Suprapubic skin (tissue), 4 donors: Measurements from ENCODE around the gene SMG6.

ENCODE experiments used
- POLR2A ChIP-seq, 2 donors: fragments of 450-650 bp; IDR thresholded peaks; one replicate each; pipeline ENCODE4 v1.6.1; 2017; ENCODE audit warnings: antibody characterized with exemption in 2 of 2, mild to moderate bottlenecking in 2 of 2, moderate library complexity in 2 of 2
- POLR2AphosphoS5 ChIP-seq, 3 donors: sonication (generic); formaldehyde crosslinking; IDR thresholded peaks; one replicate each; pipeline ENCODE4 v1.6.1; 2017; ENCODE audit warnings: antibody characterized with exemption in 3 of 3
- TF ChIP-seq, protein P1 (sequence below), 2 donors: fragments of 200-600 bp in 1 of 2; fragments of 450-650 bp in 1 of 2; sonication (generic) in 1 of 2; IDR thresholded peaks; one replicate each; pipeline ENCODE4 v1.5.1; 2016 to 2019; ENCODE audit warnings: antibody characterized with exemption in 2 of 2, mild to moderate bottlenecking in 1 of 2, moderate library complexity in 1 of 2

DNA sequence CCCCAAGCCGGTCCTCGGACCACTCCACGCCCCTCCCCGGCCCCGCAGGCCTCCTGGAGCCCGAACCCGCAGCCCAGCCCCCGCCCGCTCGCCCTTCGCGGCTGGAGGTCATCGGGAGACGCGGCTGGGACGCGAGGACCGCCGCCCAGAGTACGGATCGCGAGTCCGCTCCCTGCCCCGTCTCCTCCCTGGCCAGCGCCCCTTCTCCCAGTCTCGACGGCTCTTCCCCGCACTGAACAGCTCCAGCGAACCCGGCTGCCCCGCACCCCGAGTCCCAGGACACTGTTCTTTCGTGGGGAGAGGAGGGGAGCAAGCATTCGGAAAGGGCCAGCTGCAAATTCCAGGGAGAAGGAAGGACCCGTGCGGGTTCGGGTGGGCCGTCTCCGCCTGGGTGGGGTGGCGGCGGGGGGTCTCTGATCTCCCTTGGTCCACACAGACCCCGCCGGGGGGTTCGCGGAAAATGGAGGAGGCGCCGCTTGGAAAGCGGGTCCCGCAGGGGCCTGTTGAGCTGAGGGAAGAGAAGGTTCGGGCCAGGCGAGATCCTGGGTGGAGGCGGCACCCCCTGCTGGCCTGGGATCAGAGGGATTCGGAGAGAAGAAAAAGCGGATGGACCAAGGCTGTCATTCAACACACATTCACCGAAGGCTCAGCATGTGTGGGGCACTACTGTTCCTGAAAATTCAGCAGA is 277.8 kb downstream of the SMG6 start:
- TF ChIP-seq, protein P1, sequence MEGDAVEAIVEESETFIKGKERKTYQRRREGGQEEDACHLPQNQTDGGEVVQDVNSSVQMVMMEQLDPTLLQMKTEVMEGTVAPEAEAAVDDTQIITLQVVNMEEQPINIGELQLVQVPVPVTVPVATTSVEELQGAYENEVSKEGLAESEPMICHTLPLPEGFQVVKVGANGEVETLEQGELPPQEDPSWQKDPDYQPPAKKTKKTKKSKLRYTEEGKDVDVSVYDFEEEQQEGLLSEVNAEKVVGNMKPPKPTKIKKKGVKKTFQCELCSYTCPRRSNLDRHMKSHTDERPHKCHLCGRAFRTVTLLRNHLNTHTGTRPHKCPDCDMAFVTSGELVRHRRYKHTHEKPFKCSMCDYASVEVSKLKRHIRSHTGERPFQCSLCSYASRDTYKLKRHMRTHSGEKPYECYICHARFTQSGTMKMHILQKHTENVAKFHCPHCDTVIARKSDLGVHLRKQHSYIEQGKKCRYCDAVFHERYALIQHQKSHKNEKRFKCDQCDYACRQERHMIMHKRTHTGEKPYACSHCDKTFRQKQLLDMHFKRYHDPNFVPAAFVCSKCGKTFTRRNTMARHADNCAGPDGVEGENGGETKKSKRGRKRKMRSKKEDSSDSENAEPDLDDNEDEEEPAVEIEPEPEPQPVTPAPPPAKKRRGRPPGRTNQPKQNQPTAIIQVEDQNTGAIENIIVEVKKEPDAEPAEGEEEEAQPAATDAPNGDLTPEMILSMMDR (IDR thresholded peaks at IDR 0.05): peak; percentile 24 to 64
- TF ChIP-seq POLR2A (IDR thresholded peaks at IDR 0.05) (no peak), POLR2AphosphoS5 (IDR thresholded peaks at IDR 0.05) (no peak)
